Common myeloid progenitor, CD34-positive (primary cell): ENCODE data around the gene CHRNA9. TPM values are rescaled to one million over a fixed set of nuclear protein-coding genes. Genes with fewer than 3 reads are reported as not detected.
"Not testable (repeated sequence)": the region's sequence is repeated elsewhere in the genome, so short reads cannot be mapped to it uniquely, and the experiment has no call there.

ENCODE experiments used
- CTCF ChIA-PET: fragments of 350-600 bp; sonication (Branson Sonifier 250); formaldehyde crosslinking; loops from one replicate; lab custom pipeline; 2021; ENCODE audit warnings: antibody characterized with exemption; lab: Charles Lee
- POLR2A ChIA-PET: fragments of 350-600 bp; sonication (Branson Sonifier 250); formaldehyde crosslinking; loops from one replicate; lab custom pipeline; 2021; ENCODE audit warnings: antibody characterized with exemption; lab: Charles Lee
- DNase-seq, 3 donors: peaks; one replicate each; pipeline versions ENCODE4 v3.0.0 to v3.0.0-alpha.2; 2013
- H3K27ac ChIP-seq, 2 experiments: 1 replicate in 1 of 2; 2 replicates in 1 of 2; pipeline ENCODE4 v1.7.0; 2013; ENCODE audit warnings: inconsistent platforms in 2 of 2, low read length in 2 of 2, mild to moderate bottlenecking in 2 of 2, low read depth in 1 of 2, moderate library complexity in 1 of 2; ENCODE audit not compliant: severe bottlenecking in 2 of 2, insufficient read depth in 1 of 2, poor library complexity in 1 of 2
- H3K27me3 ChIP-seq, 5 experiments: replicated peaks in 2 of 5; 1 replicate in 3 of 5; 2 replicates in 2 of 5; pipeline versions ENCODE4 v1.6.1 to v1.7.0; 2013; ENCODE audit warnings: low read length in 4 of 5, mild to moderate bottlenecking in 2 of 5, moderate library complexity in 2 of 5, inconsistent platforms in 1 of 5; ENCODE audit not compliant: insufficient read depth in 5 of 5, control insufficient read depth in 4 of 5
- H3K36me3 ChIP-seq, 4 experiments: 1 replicate in 2 of 4; 2 replicates in 2 of 4; pipeline versions ENCODE4 v1.6.1 to v1.7.0; 2013; ENCODE audit warnings: low read length in 3 of 4, control low read depth in 1 of 4, mild to moderate bottlenecking in 1 of 4; ENCODE audit not compliant: control insufficient read depth in 4 of 4, insufficient read depth in 4 of 4
- H3K4me1 ChIP-seq, 4 experiments: 1 replicate in 3 of 4; 2 replicates in 1 of 4; pipeline versions ENCODE4 v1.6.1 to v1.7.1; 2013; ENCODE audit warnings: low read length in 3 of 4, mild to moderate bottlenecking in 3 of 4, control low read depth in 1 of 4, inconsistent platforms in 1 of 4, moderate library complexity in 1 of 4; ENCODE audit not compliant: control insufficient read depth in 4 of 4, insufficient read depth in 4 of 4; ENCODE audit errors: control extremely low read depth in 1 of 4
- H3K4me3 ChIP-seq, 7 experiments: 1 replicate in 4 of 7; 2 replicates in 3 of 7; pipeline versions ENCODE4 v1.5.1 to v1.7.0; 2013; ENCODE audit warnings: mild to moderate bottlenecking in 7 of 7, low read length in 6 of 7, moderate library complexity in 6 of 7, inconsistent platforms in 2 of 7, low read depth in 2 of 7, control low read depth in 1 of 7; ENCODE audit not compliant: insufficient read depth in 4 of 7, control insufficient read depth in 1 of 7; ENCODE audit errors: extremely low read depth in 1 of 7
- H3K9me3 ChIP-seq, 5 experiments: 1 replicate in 4 of 5; 2 replicates in 1 of 5; pipeline versions ENCODE4 v1.6.1 to v1.7.1; 2013; ENCODE audit warnings: low read length in 4 of 5, mild to moderate bottlenecking in 2 of 5, inconsistent platforms in 1 of 5, low read depth in 1 of 5, moderate library complexity in 1 of 5; ENCODE audit not compliant: control insufficient read depth in 4 of 5, insufficient read depth in 2 of 5; ENCODE audit errors: control extremely low read depth in 1 of 5
- WGBS: methylation state at CpG from one replicate; pipeline ENCODE4 v1.1.5; 2013; ENCODE audit not compliant: insufficient coverage; 5-methylcytosine and 5-hydroxymethylcytosine counted together
- polyA plus RNA-seq: library from polyadenylated mRNA; unstranded; fragments of 120-200 nt; gene quantifications from one replicate; pipeline ENCODE4 v1.2.1, GENCODE V29; 2013

CHRNA9 gene, protein sequence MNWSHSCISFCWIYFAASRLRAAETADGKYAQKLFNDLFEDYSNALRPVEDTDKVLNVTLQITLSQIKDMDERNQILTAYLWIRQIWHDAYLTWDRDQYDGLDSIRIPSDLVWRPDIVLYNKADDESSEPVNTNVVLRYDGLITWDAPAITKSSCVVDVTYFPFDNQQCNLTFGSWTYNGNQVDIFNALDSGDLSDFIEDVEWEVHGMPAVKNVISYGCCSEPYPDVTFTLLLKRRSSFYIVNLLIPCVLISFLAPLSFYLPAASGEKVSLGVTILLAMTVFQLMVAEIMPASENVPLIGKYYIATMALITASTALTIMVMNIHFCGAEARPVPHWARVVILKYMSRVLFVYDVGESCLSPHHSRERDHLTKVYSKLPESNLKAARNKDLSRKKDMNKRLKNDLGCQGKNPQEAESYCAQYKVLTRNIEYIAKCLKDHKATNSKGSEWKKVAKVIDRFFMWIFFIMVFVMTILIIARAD
- polyA plus RNA-seq = 0.21 TPM

DNA sequence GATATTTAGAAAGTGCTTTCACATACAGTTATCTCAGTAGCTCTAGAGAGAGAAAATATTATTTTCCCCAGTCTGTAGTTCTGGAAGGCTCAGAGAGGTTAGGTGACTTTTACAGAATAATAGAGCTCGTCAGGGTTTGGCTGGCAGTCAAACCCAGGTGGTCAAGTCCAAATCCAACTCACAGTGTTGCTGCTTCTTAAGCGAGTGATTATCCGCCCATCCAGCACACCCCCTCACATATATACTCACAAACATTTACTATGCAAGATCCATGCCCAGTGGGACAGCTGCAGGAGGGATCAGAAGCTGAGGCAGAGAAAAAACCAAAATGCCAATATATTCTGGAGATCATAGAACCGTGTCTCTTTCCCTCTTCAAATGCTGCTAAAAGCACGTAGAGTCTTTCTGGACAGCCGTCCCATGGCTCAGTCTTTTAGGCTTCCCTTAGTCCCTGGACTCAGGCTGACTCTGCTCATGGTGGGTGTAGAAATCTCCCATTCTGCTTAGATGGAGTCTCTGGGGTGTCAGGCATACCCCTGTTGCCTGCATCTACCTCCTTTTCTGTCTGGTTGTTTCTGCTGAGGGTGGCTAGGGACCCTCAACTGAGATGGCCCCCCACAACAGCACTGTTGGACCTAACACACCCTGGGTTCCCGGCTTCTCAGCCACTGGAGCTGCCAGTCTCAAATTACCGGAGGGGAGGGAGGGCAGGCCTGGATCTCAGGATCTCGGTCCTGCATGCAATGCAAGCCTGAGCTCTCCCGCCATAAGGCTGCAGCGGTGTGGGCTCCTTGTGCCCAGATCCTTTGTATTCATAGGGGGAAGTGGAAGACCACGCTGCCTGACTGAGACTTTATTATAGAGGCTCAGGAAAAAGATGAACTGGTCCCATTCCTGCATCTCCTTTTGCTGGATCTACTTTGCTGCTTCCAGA, at the start of gene CHRNA9:
TSS of gene CHRNA9 (plus strand) at position 743 of the 934 bp plus-strand sequence. CDS start at position 878, 135 bp downstream.
- Histone ChIP-seq H3K4me1 (peaks cover 0 to 3% (median 0%) of the 10 kb centered on the region in 4 experiments), H3K36me3 (no peaks in the 10 kb centered on the region), H3K27me3 (no peaks in the 10 kb centered on the region), H3K9me3 (no peaks in the 10 kb centered on the region), H3K4me3 (no peak within 1 kb of the TSS), H3K27ac (no peak within 1 kb of the TSS)
- DNase-seq = no peak
- POLR2A ChIA-PET = no interaction called here
- 92% methylated on average over 9 of the region's 12 CpGs for WGBS
- CTCF ChIA-PET = interaction anchor here (1.4 kb wide), 1 partner anchor 9 kb away, joined by 5 read pairs; no protein-coding TSS in a partner anchor

DNA sequence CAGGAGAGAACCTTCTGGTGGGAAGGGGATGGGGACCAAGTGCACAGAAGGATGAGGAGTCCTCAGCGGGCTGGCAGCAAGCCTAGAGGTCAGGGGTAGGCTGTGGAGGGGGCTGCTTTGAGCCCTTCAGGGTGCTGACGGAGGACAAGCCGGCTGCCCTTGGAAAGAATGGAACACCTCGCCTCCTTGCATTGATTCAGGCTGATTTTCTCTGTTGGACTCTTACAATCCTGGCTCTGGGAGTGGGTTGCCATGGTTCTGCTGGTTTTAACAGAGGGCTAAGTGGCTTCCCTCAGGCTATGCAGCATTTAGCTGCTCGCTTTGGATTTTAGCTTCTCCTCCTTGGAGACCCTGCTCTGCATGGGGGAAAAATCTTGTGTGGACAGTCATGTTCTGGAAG, 49.4 kb upstream of the CHRNA9 start:
- 94% methylated on average over 5 of the region's 5 CpGs for WGBS
- H3K27ac ChIP-seq = no peak overlapping the region
- no peaks in the 10 kb centered on the region for H3K36me3 ChIP-seq
- ChIA-PET POLR2A (no interaction called here), CTCF (interaction anchor here (1.0 to 4.0 kb wide), 2 partner anchors 11 to 14 kb away, joined by 3 to 24 read pairs; no protein-coding TSS in a partner anchor)
- peaks cover 9 to 31% (median 22%) of the 10 kb centered on the region in 4 experiments for H3K4me1 ChIP-seq
- DNase-seq = no peak
- H3K27me3 ChIP-seq = no peaks in the 10 kb centered on the region
- no peaks in the 10 kb centered on the region for H3K9me3 ChIP-seq
- no peak overlapping the region for H3K4me3 ChIP-seq

DNA sequence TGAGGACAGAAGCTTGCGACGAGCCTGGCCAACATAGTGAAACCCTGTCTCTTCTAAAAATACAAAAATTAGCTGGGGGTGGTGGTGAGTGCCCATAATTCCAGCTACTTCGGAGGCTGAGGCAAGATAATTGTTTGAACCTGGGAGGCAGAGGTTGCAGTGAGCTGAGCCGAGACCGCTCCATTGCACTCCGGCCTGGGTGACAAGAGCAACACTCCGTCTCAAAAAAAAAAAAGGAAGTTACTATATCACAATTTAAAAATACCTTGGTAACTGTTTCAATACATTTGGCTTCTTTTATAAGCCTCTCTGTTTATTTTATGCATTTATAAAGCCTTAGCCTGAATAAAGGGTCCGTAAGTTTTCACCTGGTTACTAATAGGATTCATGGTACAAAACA, 46.6 kb upstream of the CHRNA9 start:
- POLR2A ChIA-PET = interaction anchor here (0.7 to 1.4 kb wide), 2 partner anchors 12 to 57 kb away, joined by 3 read pairs; no protein-coding TSS in a partner anchor
- WGBS = 100% methylated on average over 4 of the region's 8 CpGs
- CTCF ChIA-PET = interaction anchor here (1.1 to 2.8 kb wide), 5 partner anchors 10 to 31 kb away, joined by 3 to 17 read pairs (median 8); no protein-coding TSS in a partner anchor
- peaks cover 11 to 39% (median 29%) of the 10 kb centered on the region in 4 experiments for H3K4me1 ChIP-seq
- no peaks in the 10 kb centered on the region for H3K36me3 ChIP-seq
- peak overlapping the region in 1 of 2 experiments; percentile 19 for H3K27ac ChIP-seq
- H3K27me3 ChIP-seq = no peaks in the 10 kb centered on the region
- no peak overlapping the region for H3K4me3 ChIP-seq
- no peaks in the 10 kb centered on the region for H3K9me3 ChIP-seq
- peak in 1 of 3 donors; percentile 31 for DNase-seq

DNA sequence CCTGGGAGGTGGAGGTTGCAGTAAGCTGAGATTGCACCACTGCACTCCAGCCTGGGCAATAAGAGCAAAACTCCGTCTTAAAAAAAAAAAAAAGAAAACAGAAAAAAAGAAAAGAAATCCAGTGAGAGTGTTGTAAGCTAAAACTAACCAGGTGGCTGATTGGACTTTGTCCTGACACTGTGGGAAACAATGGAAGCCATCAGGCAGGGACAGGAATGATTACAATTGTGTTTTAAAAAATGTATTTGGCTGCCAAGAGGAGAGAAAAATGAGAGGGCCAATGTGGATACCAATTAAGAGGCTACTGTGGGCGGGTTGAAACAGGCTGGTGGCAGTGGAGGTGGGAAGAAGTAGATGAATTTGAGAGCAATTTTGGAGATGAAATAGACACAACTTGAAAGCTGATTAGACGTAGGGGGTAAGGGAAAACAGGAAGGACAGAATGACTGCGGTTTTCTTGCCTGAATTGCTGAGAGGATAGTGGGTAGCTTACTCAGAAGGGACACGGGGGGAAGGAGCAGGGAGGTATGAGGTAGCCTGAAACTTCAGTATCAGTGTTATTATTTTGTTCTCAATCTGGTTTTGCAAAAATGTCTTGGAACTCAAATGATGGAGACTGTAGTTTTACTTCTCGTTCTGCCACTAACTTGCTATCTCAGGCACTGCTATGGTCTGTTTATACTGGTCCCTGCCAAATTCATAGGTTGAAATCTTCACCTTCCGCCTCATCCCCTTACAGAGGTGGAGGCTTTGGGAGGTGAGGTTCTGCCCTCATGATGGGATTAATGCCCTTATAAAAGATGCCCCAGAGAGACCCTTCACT, 45.6 kb upstream of the CHRNA9 start:
- 31% methylated on average over 6 of the region's 7 CpGs for WGBS
- peak overlapping the region in 2 of 7 experiments; percentile 3 to 6 for H3K4me3 ChIP-seq
- POLR2A ChIA-PET = interaction anchor here (0.6 to 1.4 kb wide), 6 partner anchors 12 to 455 kb away, joined by 3 to 4 read pairs (median 3); no protein-coding TSS in a partner anchor

DNA sequence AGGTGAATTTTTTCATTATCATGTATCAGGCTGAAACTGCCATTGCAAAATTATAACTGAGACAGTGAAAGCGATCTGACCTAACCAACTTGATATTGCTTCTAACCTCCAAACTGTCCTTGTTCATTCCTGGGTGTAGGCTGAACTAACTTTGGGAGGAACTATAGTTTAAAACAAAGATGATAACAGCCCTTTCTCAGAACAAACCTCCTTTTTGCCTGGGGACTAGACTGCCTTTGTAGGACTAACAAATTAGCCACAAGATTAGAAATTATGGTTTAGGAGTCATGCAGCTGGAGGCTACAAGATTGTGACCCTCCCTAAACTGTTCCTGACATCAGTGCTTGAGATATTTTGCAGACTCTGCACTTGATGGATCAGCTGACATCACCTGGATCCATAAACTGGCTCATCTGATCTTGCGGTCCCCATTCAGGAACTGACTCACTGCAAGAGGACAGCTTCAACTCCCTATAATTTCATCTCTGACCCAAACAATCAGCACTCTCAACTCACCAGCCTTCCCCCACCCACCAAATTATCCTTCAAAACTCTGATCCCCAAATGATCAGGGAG, 44.4 kb upstream of the CHRNA9 start:
- DNase-seq = peak in 2 of 3 donors; percentile 39 to 61
- CTCF ChIA-PET = interaction anchor here (1.5 to 2.8 kb wide), 6 partner anchors 10 to 64 kb away, joined by 4 to 17 read pairs (median 8); no protein-coding TSS in a partner anchor
- H3K27ac ChIP-seq = not testable (repeated sequence)

More for the DNA sequence above, 45.6 kb upstream of the CHRNA9 start:
- CTCF ChIA-PET = interaction anchor here (1.1 to 2.8 kb wide), 9 partner anchors 11 to 63 kb away, joined by 3 to 17 read pairs (median 7); no protein-coding TSS in a partner anchor
- peak in 2 of 3 donors; percentile 54 to 74 for DNase-seq
- Histone ChIP-seq H3K27me3 (no peaks in the 10 kb centered on the region), H3K36me3 (no peaks in the 10 kb centered on the region), H3K27ac (peak overlapping the region; percentile 16 to 47), H3K4me1 (peaks cover 11 to 39% (median 29%) of the 10 kb centered on the region in 4 experiments), H3K9me3 (no peaks in the 10 kb centered on the region)

More for the DNA sequence above, 44.4 kb upstream of the CHRNA9 start:
- peaks cover 11 to 39% (median 29%) of the 10 kb centered on the region in 4 experiments for H3K4me1 ChIP-seq
- H3K27me3 ChIP-seq, H3K4me3 ChIP-seq, H3K36me3 ChIP-seq, H3K9me3 ChIP-seq: not testable (repeated sequence)
- POLR2A ChIA-PET = interaction anchor here (1.0 to 1.1 kb wide), 2 partner anchors 17 to 32 kb away, joined by 3 to 4 read pairs; no protein-coding TSS in a partner anchor
- WGBS = 67% methylated on average over 2 of the region's 2 CpGs
